Osteocyte (in vitro differentiated cells): ENCODE measurements around the gene RYR2. TPM values are rescaled to one million over a fixed set of nuclear protein-coding genes. Genes with fewer than 3 reads are reported as not detected.
"Not testable (repeated sequence)": the region's sequence is repeated elsewhere in the genome, so short reads cannot be mapped to it uniquely, and the experiment has no call there.

Experiments
- DNase-seq: peaks from one replicate; pipeline ENCODE4 v3.0.0; 2021; ENCODE audit warnings: mixed read lengths; ENCODE audit not compliant: unreplicated experiment; ENCODE audit errors: extremely low spot score
- H3K27ac Mint-ChIP-seq: one replicate; pipeline ENCODE4 v1.8.0; 2021; ENCODE audit warnings: mild to moderate bottlenecking, mixed read lengths; ENCODE audit not compliant: unreplicated experiment
- H3K27me3 Mint-ChIP-seq: one replicate; pipeline ENCODE4 v1.8.0; 2021; ENCODE audit warnings: mixed read lengths; ENCODE audit not compliant: unreplicated experiment
- H3K36me3 Mint-ChIP-seq: one replicate; pipeline ENCODE4 v1.8.0; 2021; ENCODE audit warnings: mixed read lengths; ENCODE audit not compliant: unreplicated experiment
- H3K4me1 Mint-ChIP-seq: one replicate; pipeline ENCODE4 v1.8.0; 2021; ENCODE audit warnings: mixed read lengths; ENCODE audit not compliant: unreplicated experiment
- H3K4me3 Mint-ChIP-seq: one replicate; pipeline ENCODE4 v1.8.0; 2021; ENCODE audit warnings: mild to moderate bottlenecking, moderate library complexity, mixed read lengths; ENCODE audit not compliant: unreplicated experiment
- H3K9me3 Mint-ChIP-seq: one replicate; pipeline ENCODE4 v1.8.0; 2021; ENCODE audit warnings: mixed read lengths; ENCODE audit not compliant: unreplicated experiment
- total RNA-seq: library from RNA; stranded (reverse); gene quantifications from 2 replicates; pipeline ENCODE4 v1.2.1, GENCODE V29; 2021
- TF ChIP-seq, protein P1 (sequence below): fragments of 200-600 bp; sonication (generic); IDR thresholded peaks from 2 replicates; pipeline ENCODE4 v1.5.0; 2021; ENCODE audit warnings: antibody characterized with exemption, mild to moderate bottlenecking, moderate library complexity

The RYR2 gene
- total RNA-seq, 1 donor from 2014 or later, result 0.03 TPM

GRCh38 chr1:237355022-237355421, 313.0 kb downstream of the RYR2 start:
- Mint-ChIP-seq H3K27me3 (no peaks in the 10 kb centered on the region), H3K4me1 (no peaks in the 10 kb centered on the region), H3K36me3 (no peaks in the 10 kb centered on the region), H3K9me3 (no peaks in the 10 kb centered on the region), H3K27ac (no peak overlapping the region), H3K4me3 (no peak overlapping the region)
- DNase-seq, result no peak
- TF ChIP-seq, protein P1, sequence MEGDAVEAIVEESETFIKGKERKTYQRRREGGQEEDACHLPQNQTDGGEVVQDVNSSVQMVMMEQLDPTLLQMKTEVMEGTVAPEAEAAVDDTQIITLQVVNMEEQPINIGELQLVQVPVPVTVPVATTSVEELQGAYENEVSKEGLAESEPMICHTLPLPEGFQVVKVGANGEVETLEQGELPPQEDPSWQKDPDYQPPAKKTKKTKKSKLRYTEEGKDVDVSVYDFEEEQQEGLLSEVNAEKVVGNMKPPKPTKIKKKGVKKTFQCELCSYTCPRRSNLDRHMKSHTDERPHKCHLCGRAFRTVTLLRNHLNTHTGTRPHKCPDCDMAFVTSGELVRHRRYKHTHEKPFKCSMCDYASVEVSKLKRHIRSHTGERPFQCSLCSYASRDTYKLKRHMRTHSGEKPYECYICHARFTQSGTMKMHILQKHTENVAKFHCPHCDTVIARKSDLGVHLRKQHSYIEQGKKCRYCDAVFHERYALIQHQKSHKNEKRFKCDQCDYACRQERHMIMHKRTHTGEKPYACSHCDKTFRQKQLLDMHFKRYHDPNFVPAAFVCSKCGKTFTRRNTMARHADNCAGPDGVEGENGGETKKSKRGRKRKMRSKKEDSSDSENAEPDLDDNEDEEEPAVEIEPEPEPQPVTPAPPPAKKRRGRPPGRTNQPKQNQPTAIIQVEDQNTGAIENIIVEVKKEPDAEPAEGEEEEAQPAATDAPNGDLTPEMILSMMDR, result no peak

DNA sequence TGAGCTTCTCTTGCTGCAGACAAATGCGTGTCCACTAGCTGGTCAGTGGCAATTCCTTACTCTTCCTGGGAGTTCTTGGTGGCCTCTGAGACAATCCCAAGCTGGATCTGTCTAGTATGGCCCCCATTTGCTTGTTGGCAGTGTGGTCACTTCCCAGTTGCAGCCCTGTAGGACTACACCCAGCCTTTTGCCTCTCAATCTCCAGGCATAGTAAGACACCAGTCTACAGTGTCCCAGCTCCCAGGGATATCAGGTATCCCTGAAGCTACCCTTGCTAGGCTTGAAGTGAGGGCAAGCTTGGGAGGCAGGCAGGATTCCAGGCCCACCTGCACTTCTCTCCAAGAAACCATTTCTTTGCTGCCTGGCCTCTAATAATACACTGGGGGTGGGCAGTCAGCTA, 316.6 kb downstream of the RYR2 start:
- H3K9me3 Mint-ChIP-seq, result no peaks in the 10 kb centered on the region
- H3K4me3 Mint-ChIP-seq, result no peak overlapping the region
- H3K4me1 Mint-ChIP-seq, result no peaks in the 10 kb centered on the region
- no peaks in the 10 kb centered on the region for H3K27me3 Mint-ChIP-seq
- TF ChIP-seq, protein P1, result no peak
- no peaks in the 10 kb centered on the region for H3K36me3 Mint-ChIP-seq
- DNase-seq, result no peak
- no peak overlapping the region for H3K27ac Mint-ChIP-seq

- Mint-ChIP-seq H3K4me3 (no peak overlapping the region), H3K27me3 (no peaks in the 10 kb centered on the region), H3K27ac (no peak overlapping the region), H3K36me3 (no peaks in the 10 kb centered on the region), H3K9me3 (no peaks in the 10 kb centered on the region), H3K4me1 (no peaks in the 10 kb centered on the region)
- TF ChIP-seq, protein P1, result no peak
- no peak for DNase-seq
Observed at GRCh38 chr1:237367758-237368157, 325.8 kb downstream of the RYR2 start.

DNA sequence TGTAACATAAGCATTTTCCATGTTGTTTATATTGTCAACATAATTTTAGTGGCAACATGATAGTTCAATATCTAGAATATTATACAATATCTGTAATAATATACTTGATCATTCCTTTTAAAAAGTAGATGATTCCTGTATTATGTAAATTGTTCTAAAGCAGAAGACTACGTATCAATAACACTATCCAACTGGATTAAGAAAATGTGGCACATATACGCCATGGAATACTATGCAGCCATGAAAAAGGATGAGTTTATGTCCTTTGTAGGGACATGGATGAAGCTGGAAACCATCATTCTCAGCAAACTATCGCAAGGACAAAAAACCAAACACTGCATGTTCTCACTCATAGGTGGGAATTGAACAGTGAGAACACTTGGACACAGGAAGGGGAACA, 329.5 kb downstream of the RYR2 start:
- H3K9me3 Mint-ChIP-seq, H3K4me3 Mint-ChIP-seq, DNase-seq, H3K4me1 Mint-ChIP-seq, H3K36me3 Mint-ChIP-seq, H3K27me3 Mint-ChIP-seq, H3K27ac Mint-ChIP-seq: not testable (repeated sequence)

DNA sequence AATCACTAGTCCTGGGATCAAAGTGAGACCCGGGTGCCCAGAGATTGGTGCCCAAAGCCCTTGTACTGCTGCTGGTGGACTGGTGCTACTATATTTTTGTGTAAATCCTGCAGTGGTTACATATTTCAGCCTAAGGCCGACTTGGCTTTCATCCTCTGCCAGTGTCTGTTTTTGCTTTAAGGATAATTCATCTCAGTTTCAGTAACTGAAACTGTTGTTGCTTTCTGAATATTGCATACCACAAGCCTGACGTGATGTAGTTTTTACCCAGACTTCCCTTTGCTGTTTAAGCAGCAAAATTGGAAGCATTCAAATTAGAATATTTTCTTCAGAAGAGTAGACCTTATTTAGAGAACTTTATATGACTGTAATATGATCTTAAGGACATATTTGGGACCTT, 341.8 kb downstream of the RYR2 start:
- Mint-ChIP-seq H3K4me1 (no peaks in the 10 kb centered on the region), H3K9me3 (no peaks in the 10 kb centered on the region), H3K36me3 (no peaks in the 10 kb centered on the region), H3K4me3 (no peak overlapping the region), H3K27ac (no peak overlapping the region), H3K27me3 (no peaks in the 10 kb centered on the region)
- DNase-seq, result no peak
- TF ChIP-seq, protein P1, result no peak

- no peaks in the 10 kb centered on the region for H3K36me3 Mint-ChIP-seq
- H3K4me3 Mint-ChIP-seq, result no peak overlapping the region
- H3K27me3 Mint-ChIP-seq, result peaks cover 3% of the 10 kb centered on the region
- TF ChIP-seq, protein P1, result no peak
- H3K27ac Mint-ChIP-seq, result no peak overlapping the region
- H3K4me1 Mint-ChIP-seq, result no peaks in the 10 kb centered on the region
- no peaks in the 10 kb centered on the region for H3K9me3 Mint-ChIP-seq
- no peak for DNase-seq
Observed at GRCh38 chr1:237384213-237384612, 342.2 kb downstream of the RYR2 start.
